ENCODE data around the gene KCNH3. TPM values are rescaled to one million over a fixed set of nuclear protein-coding genes. Genes with fewer than 3 reads are reported as not detected.
A peak's percentile ranks its signal among the peaks of the same experiment; 100 is the strongest.

The KCNH3 gene
- total RNA-seq, 4 donors from 2014 or later = 0.57 to 0.83 TPM; not detected in 2

DNA sequence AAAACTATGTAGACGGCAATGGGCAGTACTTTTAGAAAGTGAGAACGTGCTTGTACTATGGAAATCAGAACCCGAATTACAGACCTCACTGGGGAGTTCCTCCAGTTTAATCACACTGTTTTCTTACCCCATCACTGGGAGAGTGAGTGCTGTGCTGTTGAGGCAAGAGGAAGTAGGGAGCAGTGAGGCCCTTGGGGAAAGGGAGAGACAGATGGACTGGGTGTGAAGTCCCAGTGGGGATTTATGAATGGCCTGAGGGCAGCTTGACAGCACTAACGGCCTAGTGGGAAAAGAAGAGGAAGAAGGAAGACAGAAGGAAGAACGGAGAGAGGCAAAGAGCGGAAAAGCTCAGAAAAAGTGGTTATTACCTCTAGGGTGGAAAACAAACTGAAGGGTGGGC, 23.4 kb downstream of the KCNH3 start:
- Histone ChIP-seq H3K36me3 (peaks cover 0 to 82% (median 0%) of the 10 kb centered on the region in 3 donors), H3K9me3 (no peaks in the 10 kb centered on the region), H3K27me3 (no peaks in the 10 kb centered on the region), H3K4me3 (no peak overlapping the region), H3K27ac (no peak overlapping the region), H3K4me1 (peaks cover 0 to 12% (median 4%) of the 10 kb centered on the region in 4 donors)
- DNase-seq = no peak
- TF ChIP-seq CTCF (IDR thresholded peaks at IDR 0.05) (no peak), POLR2A (IDR thresholded peaks at IDR 0.05) (no peak)

GRCh38 chr12:49562831-49563230, 24.0 kb downstream of the KCNH3 start:
- no peak overlapping the region for H3K4me3 ChIP-seq
- no peak for TF ChIP-seq POLR2A (IDR thresholded peaks at IDR 0.05)
- no peak for TF ChIP-seq CTCF (IDR thresholded peaks at IDR 0.05)
- H3K4me1 ChIP-seq = peaks cover 0 to 13% (median 4%) of the 10 kb centered on the region in 4 donors
- H3K27me3 ChIP-seq = no peaks in the 10 kb centered on the region
- H3K9me3 ChIP-seq = no peaks in the 10 kb centered on the region
- H3K27ac ChIP-seq = no peak overlapping the region
- DNase-seq = peak in 1 of 3 donors; percentile 43
- peaks cover 0 to 76% (median 0%) of the 10 kb centered on the region in 3 donors for H3K36me3 ChIP-seq

GRCh38 chr12:49563951-49564685, 25.3 kb downstream of the KCNH3 start:
- H3K9me3 ChIP-seq = no peaks in the 10 kb centered on the region
- DNase-seq = no peak
- TF ChIP-seq CTCF (IDR thresholded peaks at IDR 0.05) (no peak), POLR2A (IDR thresholded peaks at IDR 0.05) (no peak)
- H3K4me3 ChIP-seq = no peak overlapping the region
- peaks cover 0 to 65% (median 0%) of the 10 kb centered on the region in 3 donors for H3K36me3 ChIP-seq
- H3K27me3 ChIP-seq = no peaks in the 10 kb centered on the region
- H3K4me1 ChIP-seq = peaks cover 0 to 17% (median 4%) of the 10 kb centered on the region in 4 donors
- H3K27ac ChIP-seq = no peak overlapping the region

DNA sequence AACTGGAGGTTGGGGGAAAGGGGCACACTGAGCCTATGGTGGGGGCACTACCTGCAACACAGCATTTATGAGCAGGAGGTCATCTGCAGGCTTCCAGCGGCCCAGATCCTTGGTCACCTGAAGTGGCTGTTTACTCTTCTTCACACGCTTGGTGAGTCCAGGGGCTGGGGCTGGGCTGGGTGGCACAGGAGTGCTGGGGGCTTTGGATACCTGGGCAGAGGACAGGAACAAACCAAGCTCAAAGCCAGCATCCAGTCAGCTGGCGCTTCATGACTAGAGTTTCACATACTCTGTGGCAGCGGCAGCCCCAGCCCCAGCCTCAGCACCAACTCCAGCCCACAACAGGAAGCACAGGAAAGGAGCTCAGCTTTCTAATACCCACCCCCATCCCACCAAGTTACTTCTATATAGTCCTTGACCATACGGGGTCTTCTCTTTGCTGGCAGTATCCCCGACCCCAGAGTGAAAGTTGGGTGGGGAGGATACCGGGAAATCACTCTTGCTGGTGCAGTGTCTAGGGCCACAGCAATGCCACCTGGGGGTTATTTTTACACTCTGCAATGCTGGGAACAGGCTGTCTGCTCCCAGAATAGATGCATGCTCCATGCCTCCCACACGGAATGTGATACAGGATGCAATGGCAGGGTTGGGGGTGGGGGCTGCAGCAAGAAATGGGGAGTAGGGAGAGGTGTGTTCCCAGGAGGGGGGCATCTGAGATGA, 26.0 kb downstream of the KCNH3 start:
- TF ChIP-seq CTCF (IDR thresholded peaks at IDR 0.05) (no peak), POLR2A (IDR thresholded peaks at IDR 0.05) (no peak)

DNA sequence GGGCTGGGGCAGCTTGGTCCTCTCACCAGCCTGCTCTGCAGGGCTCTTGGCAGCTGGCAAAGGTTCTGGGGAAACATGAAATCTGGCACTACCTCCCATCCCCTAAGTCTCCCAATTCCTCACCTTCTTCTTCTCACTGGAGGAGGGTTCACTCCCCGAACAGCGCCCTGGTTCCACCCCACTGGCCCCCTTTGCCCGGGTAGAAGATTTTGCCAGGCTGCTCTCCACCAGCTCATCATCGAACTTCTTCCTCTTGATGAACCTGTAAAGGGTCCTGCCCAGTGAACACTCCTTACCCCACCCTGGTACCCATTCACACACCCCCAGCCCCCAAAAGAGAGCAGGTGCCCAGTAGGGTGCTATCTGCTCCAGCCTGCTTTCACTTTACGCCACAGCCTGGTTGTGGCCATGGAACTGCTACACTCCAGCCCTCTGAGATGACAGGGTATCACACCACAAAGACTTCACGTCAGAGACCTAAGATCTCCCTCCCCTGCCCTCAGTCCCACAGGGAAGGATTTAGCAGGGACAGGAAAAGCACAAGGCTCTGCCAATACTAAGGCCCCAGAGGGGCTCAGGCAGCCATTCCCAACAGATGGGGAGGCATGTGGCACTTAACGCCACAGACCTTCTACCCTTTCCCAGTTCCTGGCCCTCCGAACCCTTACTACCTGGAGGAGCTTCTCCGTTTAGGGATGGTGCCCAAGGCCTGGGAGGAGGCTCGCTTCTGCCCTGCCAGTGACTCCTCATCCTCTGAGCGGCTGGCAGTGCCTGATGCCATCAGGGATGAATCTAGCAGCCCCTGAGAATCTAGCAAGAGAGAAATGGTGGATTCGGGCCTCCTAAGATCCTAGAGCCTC, 26.8 kb downstream of the KCNH3 start:
- Histone ChIP-seq H3K9me3 (no peaks in the 10 kb centered on the region), H3K27me3 (no peaks in the 10 kb centered on the region), H3K4me3 (no peak overlapping the region), H3K27ac (no peak overlapping the region), H3K4me1 (peaks cover 0 to 19% (median 4%) of the 10 kb centered on the region in 4 donors), H3K36me3 (peaks cover 0 to 49% (median 0%) of the 10 kb centered on the region in 3 donors)
- TF ChIP-seq CTCF (IDR thresholded peaks at IDR 0.05) (no peak), POLR2A (IDR thresholded peaks at IDR 0.05) (no peak)
- no peak for DNase-seq

More for the DNA sequence above, 26.0 kb downstream of the KCNH3 start:
- H3K27me3 ChIP-seq = no peaks in the 10 kb centered on the region
- peak in 1 of 3 donors; percentile 37 for DNase-seq
- H3K36me3 ChIP-seq = peaks cover 0 to 57% (median 0%) of the 10 kb centered on the region in 3 donors
- H3K4me3 ChIP-seq = no peak overlapping the region
- no peaks in the 10 kb centered on the region for H3K9me3 ChIP-seq
- no peak overlapping the region for H3K27ac ChIP-seq
- H3K4me1 ChIP-seq = peaks cover 0 to 19% (median 4%) of the 10 kb centered on the region in 4 donors

Data from Peyer's patch (tissue), 4 donors.